Measurements from ENCODE around the gene OXT.
A peak's percentile ranks its signal among the peaks of the same experiment; 100 is the strongest.
"Not testable (repeated sequence)": the region's sequence is repeated elsewhere in the genome, so short reads cannot be mapped to it uniquely, and the experiment has no call there.

The OXT gene

DNA sequence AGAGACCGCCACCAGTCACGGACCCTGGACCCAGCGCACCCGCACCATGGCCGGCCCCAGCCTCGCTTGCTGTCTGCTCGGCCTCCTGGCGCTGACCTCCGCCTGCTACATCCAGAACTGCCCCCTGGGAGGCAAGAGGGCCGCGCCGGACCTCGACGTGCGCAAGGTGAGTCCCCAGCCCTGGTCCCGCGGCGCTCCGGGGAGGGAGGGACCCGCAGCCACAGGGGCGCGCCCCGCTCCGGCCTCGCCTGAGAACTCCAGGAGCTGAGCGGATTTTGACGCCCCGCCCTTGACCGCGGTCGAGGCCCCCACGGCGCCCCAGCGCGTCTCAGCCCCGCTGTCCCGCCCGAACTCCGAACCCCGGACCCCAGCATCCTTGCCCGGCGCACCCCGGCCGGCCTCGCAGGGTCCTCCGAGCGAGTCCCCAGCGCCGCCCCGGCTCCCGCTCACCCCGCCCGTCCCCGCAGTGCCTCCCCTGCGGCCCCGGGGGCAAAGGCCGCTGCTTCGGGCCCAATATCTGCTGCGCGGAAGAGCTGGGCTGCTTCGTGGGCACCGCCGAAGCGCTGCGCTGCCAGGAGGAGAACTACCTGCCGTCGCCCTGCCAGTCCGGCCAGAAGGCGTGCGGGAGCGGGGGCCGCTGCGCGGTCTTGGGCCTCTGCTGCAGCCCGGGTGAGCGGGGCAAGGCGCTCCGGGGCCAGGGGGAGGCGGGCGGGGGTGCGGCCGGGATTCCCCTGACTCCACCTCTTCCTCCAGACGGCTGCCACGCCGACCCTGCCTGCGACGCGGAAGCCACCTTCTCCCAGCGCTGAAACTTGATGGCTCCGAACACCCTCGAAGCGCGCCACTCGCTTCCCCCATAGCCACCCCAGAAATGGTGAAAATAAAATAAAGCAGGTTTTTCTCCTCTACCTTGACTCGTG, at the start of gene OXT:
OXT (plus strand) TSS at position 11 of the 920 bp plus-strand sequence; CDS start at position 47, 36 bp downstream.
- DNase-seq (ENCODE audit: low read depth in 2 of 2, low spot score in 1 of 2), result peak; percentile 38 to 44

DNA sequence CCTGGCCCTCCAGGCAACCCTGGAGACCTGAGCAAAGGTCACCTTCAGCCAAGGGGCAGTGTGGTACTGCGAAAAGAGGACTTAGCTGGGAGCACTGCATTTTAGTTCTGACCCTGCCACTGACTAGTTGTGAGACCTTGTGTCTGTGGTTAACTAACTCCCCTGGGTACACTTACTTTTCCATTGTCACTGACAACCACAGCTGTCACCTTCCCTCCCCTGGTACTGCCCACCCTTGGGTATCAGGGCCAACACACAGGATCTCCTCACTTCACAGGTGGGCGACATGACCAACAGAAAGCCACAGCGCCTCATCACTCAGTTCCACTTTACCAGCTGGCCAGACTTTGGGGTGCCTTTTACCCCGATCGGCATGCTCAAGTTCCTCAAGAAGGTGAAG, 49.6 kb upstream of the OXT start:
- no peak for DNase-seq (ENCODE audit: low read depth in 2 of 2, low spot score in 1 of 2)

DNA sequence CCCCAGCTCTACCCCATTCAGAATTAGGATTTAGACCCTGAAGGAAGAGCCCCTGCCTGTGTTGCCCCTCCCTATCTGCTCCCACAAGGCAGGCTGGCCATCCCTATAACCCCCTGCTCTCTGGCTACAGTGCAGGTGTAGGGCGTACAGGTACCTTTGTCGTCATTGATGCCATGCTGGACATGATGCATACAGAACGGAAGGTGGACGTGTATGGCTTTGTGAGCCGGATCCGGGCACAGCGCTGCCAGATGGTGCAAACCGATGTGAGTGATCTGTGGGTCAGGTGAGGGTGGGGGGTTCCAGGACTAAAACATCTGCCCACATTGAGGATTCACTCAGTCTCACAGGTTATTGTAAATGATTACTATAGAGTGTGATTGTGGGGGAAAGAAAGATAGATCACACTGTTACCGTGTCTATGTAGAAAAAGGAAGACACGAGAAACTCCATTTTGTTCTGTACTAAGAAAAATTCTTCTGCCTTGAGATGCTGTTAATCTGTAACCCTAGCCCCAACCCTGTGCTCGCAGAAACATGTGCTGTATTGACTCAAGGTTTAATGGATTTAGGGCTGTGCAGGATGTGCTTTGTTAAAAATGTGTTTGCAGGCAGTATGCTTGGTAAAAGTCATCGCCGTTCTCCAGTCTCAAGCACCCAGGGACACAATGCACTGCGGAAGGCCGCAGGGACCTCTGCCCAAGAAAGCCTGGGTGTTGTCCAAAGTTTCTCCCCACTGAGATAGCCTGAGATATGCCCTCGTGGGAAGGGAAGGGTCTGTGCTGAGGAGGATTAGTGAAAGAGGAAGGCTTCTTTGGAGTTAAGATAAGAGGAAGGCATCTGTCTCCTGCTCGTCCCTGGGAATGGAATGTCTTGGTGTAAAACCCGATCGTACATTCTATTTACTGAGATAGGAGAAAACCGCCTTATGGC, 48.6 kb upstream of the OXT start:
- DNase-seq (ENCODE audit: low read depth in 2 of 2, low spot score in 1 of 2), result not testable (repeated sequence)

DNA sequence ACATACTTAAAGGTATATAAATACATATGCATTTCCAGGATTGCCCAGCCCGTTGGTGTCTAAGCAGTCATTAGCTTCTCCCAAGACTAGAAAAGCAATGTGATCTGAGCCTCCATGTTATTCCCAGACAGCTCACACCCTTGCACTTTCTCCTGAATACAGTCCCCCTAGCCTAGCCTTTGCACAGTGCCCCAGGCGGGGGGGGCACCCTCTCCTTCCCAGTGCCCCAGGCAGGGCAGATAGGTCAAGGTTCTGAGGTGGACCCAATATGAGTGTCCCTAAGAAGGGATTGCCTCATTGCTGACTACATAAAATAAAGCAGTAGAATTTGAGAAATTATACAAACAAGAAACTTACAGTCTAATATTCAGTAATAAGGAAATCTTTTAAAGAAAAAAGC, 43.4 kb upstream of the OXT start:
- DNase-seq (ENCODE audit: low read depth in 2 of 2, low spot score in 1 of 2), result no peak

DNA sequence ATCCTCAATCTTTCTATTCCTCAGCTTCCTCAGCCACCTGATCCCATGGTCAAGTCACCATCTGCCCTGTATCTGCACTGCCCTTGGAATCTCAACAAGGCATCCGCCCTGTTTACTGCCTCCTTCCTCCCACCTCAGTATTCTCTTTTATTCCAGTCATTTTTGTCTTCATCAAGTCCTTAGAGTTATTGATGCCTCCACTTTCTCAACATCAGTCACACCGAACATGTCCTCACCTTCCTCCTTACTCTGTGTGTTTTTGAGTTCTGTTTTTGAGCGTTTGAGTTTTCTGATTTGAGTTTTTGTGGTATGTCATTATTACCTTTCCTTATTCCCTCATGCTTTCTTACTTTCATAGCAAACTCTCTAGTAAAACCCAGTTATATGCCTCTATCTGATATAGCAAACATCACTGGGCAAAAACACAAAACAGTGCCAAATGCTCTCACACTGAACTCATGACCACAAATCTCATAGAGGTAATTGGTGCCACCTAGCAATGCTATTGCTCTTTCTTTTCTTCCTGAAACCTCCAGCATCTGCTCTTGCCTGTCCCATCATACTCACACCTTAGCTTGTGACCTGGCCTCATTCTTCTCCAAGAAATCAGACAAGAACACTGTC, 39.8 kb upstream of the OXT start:
- DNase-seq (ENCODE audit: low read depth in 2 of 2, low spot score in 1 of 2), result no peak

DNA sequence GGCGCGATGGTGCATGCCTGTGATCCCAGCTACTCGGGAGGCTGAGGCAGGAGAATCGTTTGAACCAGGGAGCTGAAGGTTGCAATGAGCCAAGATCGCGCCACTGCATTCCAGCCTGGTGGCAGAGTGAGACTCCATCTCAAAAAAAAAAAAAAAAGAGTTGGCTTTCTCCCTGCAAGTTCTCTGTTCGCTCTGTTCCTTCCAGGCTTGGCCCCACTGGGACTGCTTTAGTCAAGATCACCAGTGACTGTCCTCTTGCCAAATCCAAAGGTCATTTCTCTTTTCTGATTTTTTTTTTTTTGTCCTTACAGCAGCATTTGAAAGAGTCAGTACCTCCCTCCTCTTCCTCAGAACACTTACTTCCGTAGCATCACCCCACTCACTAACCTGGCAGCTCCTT, 38.8 kb upstream of the OXT start:
- no peak for DNase-seq (ENCODE audit: low read depth in 2 of 2, low spot score in 1 of 2)

DNA sequence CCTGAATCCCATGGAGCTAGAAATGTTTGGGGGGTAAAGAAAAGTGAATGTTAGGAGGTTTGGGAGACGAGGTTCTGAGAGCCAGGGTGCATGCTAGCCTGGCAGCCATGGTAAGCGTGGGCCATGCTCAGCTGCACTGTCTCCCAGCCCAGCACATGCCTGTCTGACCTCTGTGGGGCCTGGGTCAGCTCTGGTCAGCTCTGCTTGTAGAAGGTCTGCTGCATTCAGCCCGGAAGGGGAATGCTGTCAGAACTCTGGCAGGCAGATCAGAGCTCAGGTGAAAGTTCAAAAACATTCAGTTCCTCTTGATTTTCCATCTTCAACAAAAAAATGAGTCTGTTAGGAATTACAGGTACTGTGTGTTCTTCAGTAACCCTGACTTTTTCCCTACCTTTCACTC, 33.8 kb upstream of the OXT start:
- DNase-seq (ENCODE audit: low read depth in 2 of 2, low spot score in 1 of 2), result no peak

DNA sequence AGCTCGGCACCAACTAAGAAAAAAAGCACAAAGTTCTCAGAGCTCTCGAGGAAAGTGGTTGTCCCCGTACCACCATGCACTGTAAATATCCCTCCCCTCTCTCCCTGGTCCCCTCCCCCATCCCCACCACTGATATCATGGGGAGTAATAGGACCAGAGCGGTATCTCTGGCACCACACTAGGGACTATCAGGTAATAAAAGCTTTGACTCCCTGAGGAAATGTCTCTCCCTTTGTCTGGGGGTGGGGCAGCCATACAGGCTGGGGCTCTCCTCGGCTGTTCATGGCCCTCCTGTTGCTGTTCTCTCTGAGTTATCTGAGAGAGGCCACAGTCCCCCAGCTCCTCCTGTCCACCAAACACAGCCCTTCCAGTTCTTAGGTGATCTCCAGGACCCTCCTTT, 33.0 kb upstream of the OXT start:
- DNase-seq (ENCODE audit: low read depth in 2 of 2, low spot score in 1 of 2), result no peak

DNA sequence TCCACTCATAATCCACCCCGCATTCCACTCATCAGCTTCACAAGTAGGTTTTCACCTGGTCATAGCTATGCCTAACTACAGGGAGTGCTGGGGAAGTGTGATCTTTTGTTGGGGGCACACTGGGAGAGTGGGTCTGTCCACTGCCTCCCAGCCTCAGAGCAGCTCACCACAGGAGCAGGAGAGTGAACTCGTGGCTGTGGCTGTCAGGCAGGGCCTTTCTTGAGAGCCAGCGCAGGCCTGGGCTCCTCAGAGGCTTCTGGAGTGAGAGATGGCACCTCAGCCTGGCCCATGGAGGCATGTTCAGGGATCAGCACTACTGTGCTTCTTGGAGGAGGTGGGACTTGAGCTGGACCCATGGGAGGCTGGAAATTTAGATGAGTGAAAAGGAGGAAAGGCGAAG, 32.0 kb upstream of the OXT start:
- no peak for DNase-seq (ENCODE audit: low read depth in 2 of 2, low spot score in 1 of 2)

DNA sequence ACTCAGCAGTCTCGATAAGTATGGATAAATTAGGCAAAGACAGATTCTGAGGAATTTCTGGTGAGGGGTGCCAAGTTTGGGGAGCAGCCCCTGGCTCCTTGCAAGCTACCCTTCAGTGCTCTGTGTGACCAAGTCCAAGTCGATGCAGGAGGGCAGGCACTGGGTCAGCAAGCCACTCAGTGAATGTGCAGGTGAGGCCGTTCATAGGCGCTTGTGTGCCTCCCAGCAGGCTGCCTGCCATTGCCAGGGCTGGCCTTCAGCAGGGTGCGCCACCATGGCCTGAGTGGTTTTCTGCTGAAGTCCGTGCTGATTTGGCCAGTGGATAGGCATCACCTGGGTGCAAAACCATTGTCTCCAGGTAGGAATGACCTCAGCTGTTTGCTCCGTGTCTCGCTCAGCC, 31.3 kb upstream of the OXT start:
- DNase-seq (ENCODE audit: low read depth in 2 of 2, low spot score in 1 of 2), result no peak

DNA sequence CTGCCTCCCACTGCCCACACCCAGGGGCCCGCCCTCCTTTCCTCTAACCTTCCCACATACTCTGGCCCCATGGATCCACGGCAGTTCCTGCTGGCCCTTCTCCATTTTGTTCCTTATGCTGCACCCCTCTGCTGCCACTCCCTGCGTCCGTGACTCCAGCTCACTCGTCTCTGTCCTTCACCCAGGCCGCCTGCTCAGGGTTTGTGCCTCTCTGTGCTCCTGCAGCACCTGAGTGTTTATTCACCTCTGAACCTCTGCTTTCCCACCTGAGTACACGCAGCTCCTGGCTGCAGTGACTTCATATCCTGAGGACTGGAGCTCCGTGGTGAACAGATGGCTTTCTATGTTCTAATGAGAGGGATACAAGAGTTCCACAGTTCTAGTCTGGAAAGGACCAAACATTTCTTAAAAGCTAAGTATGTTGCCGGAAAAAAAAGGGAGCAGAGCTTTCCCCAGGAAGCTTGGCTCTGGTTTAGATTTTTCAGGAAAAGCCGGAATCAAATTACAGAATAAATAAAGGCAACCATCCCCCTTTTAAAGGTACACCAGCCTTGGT, 29.5 kb upstream of the OXT start:
- no peak for DNase-seq (ENCODE audit: low read depth in 2 of 2, low spot score in 1 of 2)

DNA sequence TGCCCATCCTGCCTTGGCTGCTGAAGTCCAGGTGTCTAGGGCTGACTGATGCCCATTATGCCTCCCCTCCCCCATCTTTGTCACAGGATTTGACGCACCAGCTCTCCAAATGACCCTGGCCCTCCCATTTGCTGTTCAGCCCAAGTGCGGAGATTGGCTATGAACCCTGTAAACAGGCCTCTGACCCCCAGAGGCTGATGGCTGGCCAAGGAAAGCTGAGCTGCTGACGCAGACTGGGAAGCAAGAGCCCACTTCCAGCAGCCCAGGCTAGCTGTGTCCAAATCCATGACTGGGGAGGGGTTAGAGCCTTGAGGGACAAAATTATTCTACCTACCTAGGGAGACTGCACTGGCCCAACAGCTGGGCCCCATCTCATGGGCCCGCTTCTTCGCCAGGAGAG, 28.8 kb upstream of the OXT start:
- DNase-seq (ENCODE audit: low read depth in 2 of 2, low spot score in 1 of 2), result no peak

DNA sequence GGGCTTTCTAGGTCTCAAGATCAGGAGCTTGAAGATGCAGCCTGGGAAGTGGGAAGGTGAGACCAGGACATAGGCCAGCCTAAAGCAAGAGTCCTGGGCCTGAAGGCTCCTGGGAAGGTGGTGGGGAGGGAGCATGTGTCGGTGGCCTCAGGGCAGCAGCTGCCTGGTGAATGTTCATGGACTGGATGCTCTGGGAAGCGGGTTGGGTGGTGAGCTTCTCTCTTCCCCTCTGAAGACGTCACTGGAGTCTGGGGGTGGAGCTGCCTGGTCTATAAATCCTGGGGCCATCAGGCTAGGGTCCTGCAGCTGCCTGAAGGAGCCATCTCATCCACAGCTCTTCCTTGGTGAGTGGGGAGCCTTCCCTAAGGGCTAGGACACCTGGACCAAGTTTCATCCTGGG, 28.1 kb upstream of the OXT start, which contains the start of gene GNRH2:
GNRH2 (plus strand) TSS at position 301 of the 400 bp plus-strand sequence. CDS start 793 bp downstream, outside the sequence.
- DNase-seq (ENCODE audit: low read depth in 2 of 2, low spot score in 1 of 2), result no peak

DNA sequence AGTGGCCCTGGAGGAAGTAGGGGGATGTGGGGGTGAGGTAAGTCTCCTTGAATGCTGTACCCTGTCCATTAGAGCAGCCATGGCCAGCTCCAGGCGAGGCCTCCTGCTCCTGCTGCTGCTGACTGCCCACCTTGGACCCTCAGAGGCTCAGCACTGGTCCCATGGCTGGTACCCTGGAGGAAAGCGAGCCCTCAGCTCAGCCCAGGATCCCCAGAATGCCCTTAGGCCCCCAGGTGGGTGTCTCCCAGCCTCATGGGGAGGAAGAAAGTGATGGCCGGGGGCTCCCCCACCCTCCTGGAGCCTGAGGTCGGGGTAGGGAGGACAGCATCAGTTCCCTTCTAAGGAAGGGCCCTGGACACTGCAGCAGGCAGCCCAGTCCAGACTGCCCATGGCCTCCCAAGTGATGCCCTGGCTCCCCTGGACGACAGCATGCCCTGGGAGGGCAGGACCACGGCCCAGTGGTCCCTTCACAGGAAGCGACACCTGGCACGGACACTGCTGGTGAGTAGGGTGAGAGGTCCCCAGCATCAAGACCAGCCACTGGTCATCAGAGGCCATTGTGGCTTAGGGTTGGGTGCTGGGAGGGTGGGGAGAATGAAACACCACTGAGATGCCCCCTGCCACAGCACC, 27.0 kb upstream of the OXT start:
- DNase-seq (ENCODE audit: low read depth in 2 of 2, low spot score in 1 of 2), result no peak

DNA sequence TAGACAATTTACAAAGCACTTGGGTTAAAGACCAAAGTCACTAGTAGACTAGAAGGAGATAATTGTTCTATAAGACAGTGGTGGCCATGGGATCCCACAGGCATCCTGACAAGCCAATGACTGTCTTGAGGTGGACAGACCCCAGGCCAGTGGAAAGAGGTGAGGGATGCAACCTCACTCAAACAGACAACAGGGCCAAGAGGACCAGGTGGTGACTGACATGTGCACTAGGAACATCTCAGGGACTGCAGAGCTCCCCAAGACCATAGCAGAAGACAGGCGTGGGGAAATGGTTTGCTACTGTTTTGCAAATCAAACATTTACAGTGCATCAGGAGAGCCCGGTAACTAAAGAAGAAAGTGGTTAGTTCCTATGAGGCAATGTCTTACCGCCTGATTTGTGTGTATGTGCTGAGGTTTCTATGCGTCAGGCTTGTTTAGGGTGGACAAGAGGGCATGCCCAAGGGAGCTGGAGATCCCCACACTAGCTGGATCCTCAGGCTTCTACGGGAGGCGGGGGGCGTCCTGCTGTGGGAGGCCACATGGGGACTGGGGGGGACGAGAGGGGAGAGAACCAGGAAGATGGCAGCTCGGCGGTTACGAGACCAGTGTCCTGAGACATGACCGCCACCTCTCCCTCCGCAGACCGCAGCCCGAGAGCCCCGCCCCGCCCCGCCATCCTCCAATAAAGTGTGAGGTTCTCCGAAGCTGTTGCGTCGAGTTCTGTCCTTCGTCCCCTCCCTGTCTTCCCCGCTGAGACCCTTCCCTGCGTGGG, 26.2 kb upstream of the OXT start:
- DNase-seq (ENCODE audit: low read depth in 2 of 2, low spot score in 1 of 2), result peak in 1 of 2 donors; percentile 21

DNA sequence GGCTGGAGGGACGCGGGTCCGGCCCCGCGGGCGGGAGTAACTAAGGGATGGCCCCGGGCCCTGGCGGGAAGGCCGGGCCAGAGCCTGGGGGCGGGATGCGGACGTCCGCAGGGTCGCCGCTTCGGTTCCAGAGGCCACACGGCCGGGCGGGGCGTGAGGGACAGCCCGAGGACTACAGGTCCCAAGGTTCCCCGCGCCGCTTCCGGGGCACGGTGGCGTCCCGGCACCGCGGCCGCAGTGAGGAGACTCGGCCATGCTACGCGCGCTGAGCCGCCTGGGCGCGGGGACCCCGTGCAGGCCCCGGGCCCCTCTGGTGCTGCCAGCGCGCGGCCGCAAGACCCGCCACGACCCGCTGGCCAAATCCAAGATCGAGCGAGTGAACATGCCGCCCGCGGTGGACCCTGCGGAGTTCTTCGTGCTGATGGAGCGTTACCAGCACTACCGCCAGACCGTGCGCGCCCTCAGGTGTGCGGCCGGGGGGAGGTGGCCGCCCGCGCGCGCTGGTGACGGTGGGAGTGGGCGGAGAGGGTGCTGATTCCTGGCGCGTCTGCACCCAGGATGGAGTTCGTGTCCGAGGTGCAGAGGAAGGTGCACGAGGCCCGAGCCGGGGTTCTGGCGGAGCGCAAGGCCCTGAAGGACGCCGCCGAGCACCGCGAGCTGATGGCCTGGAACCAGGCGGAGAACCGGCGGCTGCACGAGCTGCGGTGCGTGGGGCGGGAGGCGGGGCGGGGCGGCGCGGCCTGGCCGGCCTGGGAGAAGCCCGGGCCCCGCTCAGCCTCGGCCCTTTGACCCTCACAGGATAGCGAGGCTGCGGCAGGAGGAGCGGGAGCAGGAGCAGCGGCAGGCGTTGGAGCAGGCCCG, 25.4 kb upstream of the OXT start, which contains the start of gene MRPS26:
MRPS26 (plus strand) TSS at position 237 of the 861 bp plus-strand sequence; CDS start at position 254, 17 bp downstream.
- peak; percentile 35 to 55 for DNase-seq (ENCODE audit: low read depth in 2 of 2, low spot score in 1 of 2)

DNA sequence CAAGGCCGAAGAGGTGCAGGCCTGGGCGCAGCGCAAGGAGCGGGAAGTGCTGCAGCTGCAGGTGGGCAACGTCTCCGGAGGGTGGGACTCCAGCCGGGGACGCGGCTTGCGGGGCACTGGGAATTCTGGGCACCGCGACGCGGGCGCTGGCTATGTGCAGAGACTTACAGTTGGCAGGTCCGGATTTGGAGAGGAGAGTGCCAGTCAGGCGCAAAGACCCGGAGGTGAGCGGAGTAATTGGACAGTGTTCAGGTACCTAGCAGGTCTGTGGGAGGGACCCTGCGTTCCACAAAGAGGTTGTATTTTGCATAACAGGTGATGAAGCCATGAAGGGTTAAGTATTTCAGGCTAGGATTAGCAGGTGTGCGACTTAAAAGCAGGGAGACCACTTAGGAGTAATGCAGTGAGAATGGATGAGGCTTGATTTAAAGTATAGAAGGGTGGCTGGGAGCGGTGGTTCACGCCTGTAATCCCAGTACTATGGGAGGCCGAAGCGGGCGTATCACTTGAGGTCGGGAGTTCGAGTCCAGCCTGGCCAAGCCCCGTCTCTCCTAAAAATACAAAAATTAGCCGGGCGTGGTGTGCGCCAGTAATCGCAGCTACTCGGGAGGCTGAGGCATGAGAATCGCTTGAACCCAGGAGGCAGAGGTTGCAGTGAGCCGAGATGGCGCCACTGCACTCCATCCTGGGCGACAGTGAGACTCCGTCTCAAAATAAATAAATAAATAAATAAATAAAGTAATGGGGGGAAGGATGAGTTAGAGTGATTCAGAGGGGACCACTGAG, 24.6 kb upstream of the OXT start:
- no peak for DNase-seq (ENCODE audit: low read depth in 2 of 2, low spot score in 1 of 2)
